Esophagus muscularis mucosa (tissue), 4 donors: ENCODE data around the gene TFCP2. TPM values are rescaled to one million over a fixed set of nuclear protein-coding genes. Genes with fewer than 3 reads are reported as not detected.

ENCODE experiments used
- DNase-seq: peaks from one replicate; pipeline ENCODE4 v3.0.0-alpha.2; 2017; ENCODE audit errors: extremely low spot score
- H3K27ac ChIP-seq, 4 donors: fragments of 200-600 bp; sonication (generic); replicated peaks in 1 of 4; 1 replicate in 3 of 4; 2 replicates in 1 of 4; pipeline ENCODE4 v1.5.1; 2016 to 2019; ENCODE audit warnings: mild to moderate bottlenecking in 1 of 4
- H3K27me3 ChIP-seq, 4 donors: fragments of 200-600 bp; sonication (generic); one replicate each; pipeline versions ENCODE4 v1.5.1 to v1.6.0; 2016 to 2019
- H3K36me3 ChIP-seq, 4 donors: fragments of 200-600 bp; sonication (generic); one replicate each; pipeline ENCODE4 v1.5.1; 2016 to 2019
- H3K4me1 ChIP-seq, 4 donors: fragments of 200-600 bp; sonication (generic); one replicate each; pipeline ENCODE4 v1.5.1; 2016 to 2019
- H3K4me3 ChIP-seq, 4 donors: fragments of 200-600 bp; sonication (generic); 1 replicate in 2 of 4; 2 replicates in 2 of 4; pipeline ENCODE4 v1.5.1; 2016 to 2019; ENCODE audit warnings: mild to moderate bottlenecking in 4 of 4, moderate library complexity in 1 of 4
- H3K9me3 ChIP-seq, 4 donors: fragments of 200-600 bp; sonication (generic); 1 replicate in 3 of 4; 2 replicates in 1 of 4; pipeline ENCODE4 v1.5.1; 2016 to 2019
- EP300 ChIP-seq: sonication (generic); formaldehyde crosslinking; IDR thresholded peaks from one replicate; pipeline ENCODE4 v1.6.1; 2017; ENCODE audit warnings: antibody characterized with exemption
- POLR2A ChIP-seq: fragments of 450-650 bp; IDR thresholded peaks from one replicate; pipeline ENCODE4 v1.6.1; 2017; ENCODE audit warnings: antibody characterized with exemption, moderate library complexity, mild to moderate bottlenecking, low read depth
- POLR2AphosphoS5 ChIP-seq, 2 donors: sonication (generic); formaldehyde crosslinking; IDR thresholded peaks; one replicate each; pipeline ENCODE4 v1.6.1; 2017; ENCODE audit warnings: antibody characterized with exemption in 2 of 2
- WGBS: methylation state at CpG from one replicate; pipeline ENCODE4 v1.1.5; 2018; 5-methylcytosine and 5-hydroxymethylcytosine counted together
- intact Hi-C: fragments of 100-400 bp; cut with DNase I; formaldehyde crosslinking; loops from one replicate; pipeline ENCODE4 v1.15.1; 2023
- total RNA-seq, 4 donors: library from RNA; depleted of rRNA; stranded (reverse); fragments of >200 nt; gene quantifications; one replicate each; pipeline versions ENCODE4 v1.1.0 to v1.2.1, GENCODE V29; 2016
- TF ChIP-seq, protein P1 (sequence below), 3 experiments: fragments of 200-600 bp in 2 of 3; fragments of 450-650 bp in 1 of 3; sonication (generic) in 2 of 3; IDR thresholded peaks; one replicate each; pipeline ENCODE4 v1.5.1; 2017 to 2019; ENCODE audit warnings: antibody characterized with exemption in 3 of 3, mild to moderate bottlenecking in 2 of 3, moderate library complexity in 1 of 3

Gene TFCP2
- total RNA-seq, 4 donors from 2014 or later = 11.3 to 16.2 (median 15.2) TPM

DNA sequence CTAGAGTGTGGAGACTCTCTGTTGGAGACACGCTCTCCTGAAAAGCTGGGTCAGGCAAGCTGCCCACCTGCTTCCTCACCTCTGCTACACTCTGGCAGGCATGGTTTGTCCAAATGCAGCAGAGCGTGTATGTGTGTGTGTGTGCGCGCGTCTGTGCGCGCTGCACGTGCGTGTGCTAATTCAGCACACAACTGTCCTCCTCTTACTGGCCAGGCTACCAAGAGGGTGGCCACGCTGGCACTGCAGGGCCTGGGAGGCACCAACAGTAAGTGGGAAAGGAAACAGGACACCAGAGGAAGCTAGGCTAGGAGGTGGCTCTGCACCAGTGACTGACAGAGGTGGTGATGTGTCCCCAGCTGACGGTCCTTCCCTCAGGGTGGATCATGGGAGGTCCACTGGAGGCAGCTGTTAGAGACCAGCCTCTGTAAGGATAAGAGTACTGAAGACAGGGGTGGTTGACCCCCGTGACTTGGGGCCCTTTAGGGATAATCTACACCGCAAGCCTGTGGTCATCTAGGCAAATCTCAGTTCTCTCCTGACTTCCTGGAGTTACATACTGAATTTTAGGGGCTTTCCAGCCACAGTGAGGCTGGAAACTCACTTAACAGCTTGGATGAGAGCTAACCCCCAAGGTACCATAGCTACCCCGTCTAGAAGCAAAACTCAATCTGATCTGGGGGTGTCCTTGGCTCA, 15.6 kb upstream of the TFCP2 start:
- Histone ChIP-seq H3K4me3 (no peak overlapping the region), H3K27me3 (no peaks in the 10 kb centered on the region), H3K4me1 (peaks cover 0 to 5% (median 2%) of the 10 kb centered on the region in 4 donors), H3K36me3 (peaks cover 29 to 50% (median 37%) of the 10 kb centered on the region in 4 donors), H3K9me3 (no peaks in the 10 kb centered on the region), H3K27ac (no peak overlapping the region)
- no peak for DNase-seq
- 75% methylated on average over 12 of the region's 14 CpGs for WGBS
- no peak for TF ChIP-seq EP300
- no peak for TF ChIP-seq POLR2A
- intact Hi-C loops = no loop called here

- 48% methylated on average over 5 of the region's 5 CpGs for WGBS
- Histone ChIP-seq H3K9me3 (no peaks in the 10 kb centered on the region), H3K36me3 (peaks cover 29 to 42% (median 33%) of the 10 kb centered on the region in 4 donors), H3K27me3 (no peaks in the 10 kb centered on the region), H3K4me3 (no peak overlapping the region), H3K4me1 (peaks cover 0 to 5% (median 2%) of the 10 kb centered on the region in 4 donors), H3K27ac (no peak overlapping the region)
- intact Hi-C loops = no loop called here
- TF ChIP-seq, protein P1, sequence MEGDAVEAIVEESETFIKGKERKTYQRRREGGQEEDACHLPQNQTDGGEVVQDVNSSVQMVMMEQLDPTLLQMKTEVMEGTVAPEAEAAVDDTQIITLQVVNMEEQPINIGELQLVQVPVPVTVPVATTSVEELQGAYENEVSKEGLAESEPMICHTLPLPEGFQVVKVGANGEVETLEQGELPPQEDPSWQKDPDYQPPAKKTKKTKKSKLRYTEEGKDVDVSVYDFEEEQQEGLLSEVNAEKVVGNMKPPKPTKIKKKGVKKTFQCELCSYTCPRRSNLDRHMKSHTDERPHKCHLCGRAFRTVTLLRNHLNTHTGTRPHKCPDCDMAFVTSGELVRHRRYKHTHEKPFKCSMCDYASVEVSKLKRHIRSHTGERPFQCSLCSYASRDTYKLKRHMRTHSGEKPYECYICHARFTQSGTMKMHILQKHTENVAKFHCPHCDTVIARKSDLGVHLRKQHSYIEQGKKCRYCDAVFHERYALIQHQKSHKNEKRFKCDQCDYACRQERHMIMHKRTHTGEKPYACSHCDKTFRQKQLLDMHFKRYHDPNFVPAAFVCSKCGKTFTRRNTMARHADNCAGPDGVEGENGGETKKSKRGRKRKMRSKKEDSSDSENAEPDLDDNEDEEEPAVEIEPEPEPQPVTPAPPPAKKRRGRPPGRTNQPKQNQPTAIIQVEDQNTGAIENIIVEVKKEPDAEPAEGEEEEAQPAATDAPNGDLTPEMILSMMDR (IDR thresholded peaks at IDR 0.05) = no peak
- no peak for TF ChIP-seq POLR2A
- peak in 1 of 2 donors; percentile 6 for TF ChIP-seq POLR2AphosphoS5 (IDR thresholded peaks at IDR 0.05)
- no peak for DNase-seq
Observed at GRCh38 chr12:51187370-51187987, 14.5 kb upstream of the TFCP2 start.

DNA sequence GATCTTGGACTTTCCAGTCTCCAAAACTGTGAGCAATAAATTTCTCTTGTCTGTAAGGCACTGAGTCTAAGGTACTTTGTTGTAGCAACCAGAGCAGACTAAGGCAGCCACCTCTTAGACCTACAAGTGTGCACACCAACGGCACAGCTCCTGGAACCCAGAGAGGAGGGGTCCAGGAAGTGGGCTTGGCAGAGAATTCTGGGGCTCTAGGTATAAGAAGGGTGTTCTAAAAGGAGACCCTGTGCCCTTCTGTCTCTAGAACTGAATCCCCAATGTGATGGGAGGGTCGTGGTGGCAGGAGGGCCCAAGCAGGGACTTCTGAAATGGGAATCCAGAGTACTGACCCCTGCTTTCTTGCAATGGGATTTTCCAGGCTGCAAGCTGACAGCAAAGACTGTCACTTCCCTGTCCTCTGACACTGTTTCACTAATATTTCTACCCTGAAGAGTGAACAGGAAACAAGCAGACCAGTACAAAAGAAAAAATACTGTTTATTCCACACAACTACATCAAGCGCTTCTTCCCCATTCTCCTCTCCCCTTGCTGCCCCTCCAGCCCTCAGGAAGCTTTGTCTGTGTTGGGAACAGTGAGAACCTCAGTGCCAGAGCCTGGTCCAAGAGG, 13.6 kb upstream of the TFCP2 start:
- H3K27ac ChIP-seq = no peak overlapping the region
- no peak for DNase-seq
- WGBS = 49% methylated on average over 3 of the region's 3 CpGs
- H3K36me3 ChIP-seq = peaks cover 23 to 33% (median 25%) of the 10 kb centered on the region in 4 donors
- no peaks in the 10 kb centered on the region for H3K9me3 ChIP-seq
- TF ChIP-seq POLR2AphosphoS5 (IDR thresholded peaks at IDR 0.05) = no peak
- no peak for TF ChIP-seq POLR2A
- TF ChIP-seq, protein P1 (IDR thresholded peaks at IDR 0.05) = no peak
- no peak for TF ChIP-seq EP300
- no peaks in the 10 kb centered on the region for H3K27me3 ChIP-seq
- intact Hi-C loops = no loop called here
- no peak overlapping the region for H3K4me3 ChIP-seq
- peaks cover 0 to 5% (median 2%) of the 10 kb centered on the region in 4 donors for H3K4me1 ChIP-seq

DNA sequence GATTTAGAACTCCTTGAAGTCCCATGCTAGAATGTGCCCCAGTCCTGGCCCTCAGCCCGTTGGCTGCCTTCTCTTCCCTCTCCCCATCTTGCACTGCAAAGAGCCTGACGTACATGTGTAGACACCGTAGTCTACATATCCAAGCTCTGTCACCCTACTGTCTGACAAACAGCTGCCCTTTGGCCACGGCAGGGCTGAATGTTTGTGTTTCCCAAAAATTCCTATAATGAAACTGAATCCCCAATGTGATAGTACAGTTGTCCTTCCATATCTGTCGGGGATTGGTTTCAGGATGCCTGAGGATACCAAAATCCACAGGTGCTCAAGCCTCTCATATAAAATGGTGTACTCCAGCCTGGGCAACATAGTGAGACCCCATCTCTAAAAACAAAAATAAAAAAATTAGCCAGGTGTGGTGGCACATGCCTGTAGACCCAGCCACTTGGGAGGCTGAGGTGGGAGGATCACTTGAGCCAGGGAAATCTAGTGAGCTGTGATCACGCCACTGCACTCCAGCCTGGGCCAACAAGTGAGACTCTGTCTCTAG, 12.3 kb upstream of the TFCP2 start:
- H3K27ac ChIP-seq = no peak overlapping the region
- no peaks in the 10 kb centered on the region for H3K9me3 ChIP-seq
- intact Hi-C loops = no loop called here
- H3K27me3 ChIP-seq = no peaks in the 10 kb centered on the region
- H3K36me3 ChIP-seq = peaks cover 10 to 20% (median 11%) of the 10 kb centered on the region in 4 donors
- H3K4me1 ChIP-seq = peaks cover 0 to 5% (median 2%) of the 10 kb centered on the region in 4 donors
- H3K4me3 ChIP-seq = no peak overlapping the region
- no peak for DNase-seq
- TF ChIP-seq, protein P1 (IDR thresholded peaks at IDR 0.05) = no peak
- TF ChIP-seq EP300 (no peak), POLR2A (no peak)
- WGBS = 64% methylated on average over 6 of the region's 6 CpGs

DNA sequence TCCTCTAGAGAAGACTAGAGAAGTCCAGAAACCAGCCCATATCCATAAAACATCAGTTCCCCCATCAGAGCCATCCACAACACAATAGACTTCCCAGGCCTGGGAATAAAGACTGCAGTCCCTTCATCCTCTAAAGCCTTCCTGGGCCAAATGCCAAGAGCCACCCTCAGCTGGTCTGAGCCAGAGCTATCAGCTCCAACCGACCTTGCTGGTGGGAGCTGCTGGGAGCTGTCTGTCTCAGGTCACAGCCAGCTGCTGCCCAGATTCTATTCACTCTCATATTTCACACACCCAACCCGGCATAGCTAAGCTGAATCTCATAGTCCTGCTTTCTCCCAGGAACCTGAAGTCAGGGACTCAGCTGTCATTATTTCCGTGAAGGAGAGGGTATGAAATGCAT, 10.9 kb upstream of the TFCP2 start:
- peaks cover 0 to 5% (median 2%) of the 10 kb centered on the region in 4 donors for H3K4me1 ChIP-seq
- WGBS = 58% methylated on average over 3 of the region's 3 CpGs
- H3K36me3 ChIP-seq = peaks cover 0 to 6% (median 0%) of the 10 kb centered on the region in 4 donors
- no peaks in the 10 kb centered on the region for H3K27me3 ChIP-seq
- H3K4me3 ChIP-seq = no peak overlapping the region
- TF ChIP-seq, protein P1 (IDR thresholded peaks at IDR 0.05) = no peak
- no peak for TF ChIP-seq POLR2A
- no peak for TF ChIP-seq EP300
- no peak for TF ChIP-seq POLR2AphosphoS5 (IDR thresholded peaks at IDR 0.05)
- no peak overlapping the region for H3K27ac ChIP-seq
- intact Hi-C loops = no loop called here
- no peaks in the 10 kb centered on the region for H3K9me3 ChIP-seq
- no peak for DNase-seq
